HG02870 (cell line): ENCODE results near the gene UGT1A1.

Experiments used
- ATAC-seq: cut with Tn5 transposase; IDR thresholded peaks from one replicate; pipeline ENCODE4 v1.9.1; 2021; ENCODE audit warnings: mild to moderate bottlenecking, moderate library complexity; ENCODE audit not compliant: unreplicated experiment

Gene UGT1A1

DNA sequence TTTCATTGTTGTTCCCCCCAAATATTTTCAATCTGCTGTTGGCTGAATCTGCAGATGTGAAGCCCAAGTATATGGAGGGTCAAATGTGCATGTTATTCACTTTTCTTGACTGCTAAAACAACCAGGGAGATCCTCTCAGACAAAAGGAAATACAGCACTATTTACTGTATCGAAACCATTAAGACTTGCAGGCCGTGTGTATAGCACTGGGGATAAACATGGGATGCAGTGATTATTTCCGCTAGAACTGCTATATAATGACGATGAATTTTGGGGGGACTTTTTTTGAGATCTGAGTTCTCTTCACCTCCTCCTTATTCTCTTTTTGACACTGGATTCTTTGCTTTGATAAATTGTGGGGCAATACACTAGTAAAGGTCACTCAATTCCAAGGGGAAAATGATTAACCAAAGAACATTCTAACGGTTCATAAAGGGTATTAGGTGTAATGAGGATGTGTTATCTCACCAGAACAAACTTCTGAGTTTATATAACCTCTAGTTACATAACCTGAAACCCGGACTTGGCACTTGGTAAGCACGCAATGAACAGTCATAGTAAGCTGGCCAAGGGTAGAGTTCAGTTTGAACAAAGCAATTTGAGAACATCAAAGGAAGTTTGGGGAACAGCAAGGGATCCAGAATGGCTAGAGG, 3.5 kb upstream of the UGT1A1 start:
- ATAC-seq, result no peak

DNA sequence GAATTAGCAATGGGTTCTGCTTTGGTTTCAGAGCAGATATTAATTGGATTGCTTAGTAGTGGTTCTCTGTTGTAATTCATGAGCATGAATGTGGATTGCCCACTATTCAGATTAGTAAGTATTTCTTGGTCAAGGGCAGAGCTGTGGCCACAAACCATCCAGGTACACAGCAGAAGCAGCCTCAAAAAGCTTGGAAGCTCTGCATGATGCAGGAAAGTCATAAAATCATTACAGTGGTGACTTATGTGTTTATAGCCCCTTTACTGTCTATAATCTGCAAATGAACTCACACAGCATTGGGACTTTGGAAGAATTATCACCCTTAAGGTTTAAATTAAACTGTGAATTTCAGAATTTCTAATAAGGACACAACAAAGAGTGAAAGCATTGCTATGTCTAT, 1.9 kb upstream of the UGT1A1 start:
- no peak for ATAC-seq

DNA sequence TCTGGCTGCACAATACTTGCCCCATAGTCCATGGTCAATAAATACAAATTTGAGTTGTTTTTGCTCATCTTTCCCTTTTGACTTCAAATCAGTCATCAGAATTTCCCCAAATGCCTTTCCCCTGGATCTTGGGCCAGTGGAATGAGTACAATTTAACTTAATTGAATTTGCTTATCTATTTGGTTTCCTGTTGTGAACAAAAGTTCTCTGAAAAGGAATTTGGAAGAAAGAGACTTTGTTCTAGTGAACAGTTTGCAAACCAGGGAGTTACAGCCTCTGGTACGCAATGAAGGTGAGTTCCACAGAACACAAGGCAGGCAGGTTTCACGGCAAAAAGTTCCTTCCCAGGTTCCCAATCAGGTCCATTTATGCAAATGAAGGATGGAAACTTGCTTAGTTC, 1.2 kb upstream of the UGT1A1 start:
- ATAC-seq, result no peak

DNA sequence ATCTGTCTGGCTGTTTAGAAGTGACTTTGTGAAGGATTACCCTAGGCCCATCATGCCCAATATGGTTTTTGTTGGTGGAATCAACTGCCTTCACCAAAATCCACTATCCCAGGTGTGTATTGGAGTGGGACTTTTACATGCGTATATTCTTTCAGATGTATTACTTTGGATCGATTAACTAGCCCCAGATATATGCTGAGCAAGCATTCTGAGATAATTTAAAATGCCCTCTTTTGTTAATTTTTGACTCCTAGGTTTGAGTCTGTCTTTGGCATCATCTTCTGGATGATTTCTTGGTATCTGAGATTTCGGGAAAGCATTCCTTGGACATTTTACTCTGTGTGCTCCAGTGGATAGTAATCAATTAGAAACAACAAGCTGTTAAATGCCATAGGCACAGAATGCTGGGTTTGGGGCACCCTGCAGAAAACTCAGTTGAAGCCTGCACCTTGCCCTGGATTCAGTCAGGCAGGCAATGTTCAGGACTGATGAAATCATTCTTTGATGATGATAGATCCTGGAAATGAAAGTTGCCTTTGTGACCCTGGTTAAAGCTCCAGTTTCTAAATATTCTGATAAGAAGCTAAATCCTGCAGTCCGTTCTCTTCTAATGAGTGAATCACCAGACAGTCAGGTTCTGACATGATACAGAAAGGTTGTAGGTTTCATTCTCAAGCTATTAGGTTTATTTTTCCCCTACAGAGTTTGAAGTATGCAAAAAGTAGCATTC, 1.1 kb downstream of the UGT1A1 start:
- no peak for ATAC-seq

DNA sequence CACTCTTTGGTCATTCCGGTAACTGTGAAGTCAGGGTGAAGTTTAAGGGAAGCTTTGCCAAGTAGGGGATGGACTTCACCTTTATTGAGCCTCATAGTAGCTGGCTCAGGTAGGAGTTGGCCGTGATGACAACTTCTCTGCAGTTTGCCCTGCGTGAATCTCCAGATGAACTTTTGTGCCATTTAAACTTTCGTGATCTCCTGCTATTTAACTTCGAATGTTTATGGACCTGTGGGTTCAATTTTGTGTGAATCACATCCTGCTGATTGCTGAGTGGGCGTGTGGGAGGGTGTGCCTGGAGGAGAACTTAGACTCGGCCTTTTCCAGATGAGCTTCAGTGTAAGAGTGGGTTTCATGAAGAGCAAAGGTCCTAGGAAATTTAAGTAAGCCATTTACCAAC, 4.2 kb downstream of the UGT1A1 start:
- ATAC-seq, result no peak

DNA sequence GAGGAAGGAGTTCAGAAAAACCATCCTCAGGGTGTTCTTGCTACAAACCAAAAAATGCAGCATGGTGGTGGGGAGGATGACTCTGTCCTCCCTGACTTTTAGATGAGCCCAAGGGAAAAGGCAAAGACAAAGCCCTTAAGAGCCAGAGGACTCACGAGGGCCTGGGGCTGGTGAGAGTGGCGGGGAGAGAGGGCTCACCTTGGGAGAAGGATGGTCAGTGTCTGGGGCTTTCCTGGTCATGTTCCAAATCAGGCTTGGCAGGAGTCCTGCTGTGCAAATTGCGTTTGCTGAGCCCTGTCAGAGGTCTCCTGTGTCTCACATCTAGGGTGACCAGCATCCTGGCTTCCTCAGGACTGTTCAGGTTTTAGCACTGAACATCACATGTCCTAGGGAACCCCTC, 4.7 kb downstream of the UGT1A1 start:
- ATAC-seq, result no peak

DNA sequence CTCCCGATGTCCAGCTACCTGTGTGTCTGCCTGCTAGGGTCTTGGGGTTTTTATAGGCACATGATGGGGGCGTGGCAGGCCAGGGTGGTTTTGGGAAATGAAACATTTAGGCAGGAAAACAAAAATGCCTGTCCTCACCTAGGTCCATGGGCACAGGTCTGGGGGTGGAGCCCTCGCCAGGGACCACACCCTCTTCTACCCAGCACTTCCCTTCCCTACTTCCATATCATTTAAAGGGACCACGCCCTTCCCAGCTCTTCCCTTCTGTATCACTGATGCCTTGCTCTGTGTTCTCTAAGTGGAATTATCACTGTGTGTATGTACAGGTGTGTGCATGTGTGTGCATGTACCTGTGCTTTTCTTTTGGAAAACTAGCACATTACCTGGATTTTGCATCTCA, 6.3 kb downstream of the UGT1A1 start:
- no peak for ATAC-seq

DNA sequence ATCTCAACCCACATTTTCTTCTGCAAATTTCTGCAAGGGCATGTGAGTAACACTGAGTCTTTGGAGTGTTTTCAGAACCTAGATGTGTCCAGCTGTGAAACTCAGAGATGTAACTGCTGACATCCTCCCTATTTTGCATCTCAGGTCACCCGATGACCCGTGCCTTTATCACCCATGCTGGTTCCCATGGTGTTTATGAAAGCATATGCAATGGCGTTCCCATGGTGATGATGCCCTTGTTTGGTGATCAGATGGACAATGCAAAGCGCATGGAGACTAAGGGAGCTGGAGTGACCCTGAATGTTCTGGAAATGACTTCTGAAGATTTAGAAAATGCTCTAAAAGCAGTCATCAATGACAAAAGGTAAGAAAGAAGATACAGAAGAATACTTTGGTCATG, 8.0 kb downstream of the UGT1A1 start:
- ATAC-seq, result no peak

DNA sequence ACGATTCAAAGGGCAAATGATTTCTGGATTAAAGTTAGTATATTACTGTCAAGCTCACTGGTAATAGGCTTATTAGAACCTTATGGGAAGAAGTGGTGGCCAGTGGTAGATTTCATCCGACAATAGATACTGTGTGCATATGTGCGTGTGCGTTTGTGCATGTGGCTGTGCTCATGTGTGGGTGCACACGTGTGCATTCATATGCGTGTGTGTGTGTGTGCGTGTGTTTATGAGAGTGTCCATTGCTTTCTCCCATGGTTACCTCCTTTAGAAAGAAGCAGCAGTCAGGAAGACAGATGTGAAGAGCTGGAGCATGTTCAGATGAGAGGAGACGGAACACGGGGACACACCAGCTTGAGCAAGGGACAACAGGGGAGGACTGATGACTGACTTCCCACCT, 9.2 kb downstream of the UGT1A1 start:
- no peak for ATAC-seq

DNA sequence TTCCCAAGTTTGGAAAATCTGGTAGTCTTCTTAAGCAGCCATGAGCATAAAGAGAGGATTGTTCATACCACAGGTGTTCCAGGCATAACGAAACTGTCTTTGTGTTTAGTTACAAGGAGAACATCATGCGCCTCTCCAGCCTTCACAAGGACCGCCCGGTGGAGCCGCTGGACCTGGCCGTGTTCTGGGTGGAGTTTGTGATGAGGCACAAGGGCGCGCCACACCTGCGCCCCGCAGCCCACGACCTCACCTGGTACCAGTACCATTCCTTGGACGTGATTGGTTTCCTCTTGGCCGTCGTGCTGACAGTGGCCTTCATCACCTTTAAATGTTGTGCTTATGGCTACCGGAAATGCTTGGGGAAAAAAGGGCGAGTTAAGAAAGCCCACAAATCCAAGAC, 12.1 kb downstream of the UGT1A1 start:
- no peak for ATAC-seq

DNA sequence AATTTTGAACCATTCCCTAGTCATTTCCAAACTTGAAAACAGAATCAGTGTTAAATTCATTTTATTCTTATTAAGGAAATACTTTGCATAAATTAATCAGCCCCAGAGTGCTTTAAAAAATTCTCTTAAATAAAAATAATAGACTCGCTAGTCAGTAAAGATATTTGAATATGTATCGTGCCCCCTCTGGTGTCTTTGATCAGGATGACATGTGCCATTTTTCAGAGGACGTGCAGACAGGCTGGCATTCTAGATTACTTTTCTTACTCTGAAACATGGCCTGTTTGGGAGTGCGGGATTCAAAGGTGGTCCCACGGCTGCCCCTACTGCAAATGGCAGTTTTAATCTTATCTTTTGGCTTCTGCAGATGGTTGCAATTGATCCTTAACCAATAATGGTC, 12.5 kb downstream of the UGT1A1 start:
- no peak for ATAC-seq

DNA sequence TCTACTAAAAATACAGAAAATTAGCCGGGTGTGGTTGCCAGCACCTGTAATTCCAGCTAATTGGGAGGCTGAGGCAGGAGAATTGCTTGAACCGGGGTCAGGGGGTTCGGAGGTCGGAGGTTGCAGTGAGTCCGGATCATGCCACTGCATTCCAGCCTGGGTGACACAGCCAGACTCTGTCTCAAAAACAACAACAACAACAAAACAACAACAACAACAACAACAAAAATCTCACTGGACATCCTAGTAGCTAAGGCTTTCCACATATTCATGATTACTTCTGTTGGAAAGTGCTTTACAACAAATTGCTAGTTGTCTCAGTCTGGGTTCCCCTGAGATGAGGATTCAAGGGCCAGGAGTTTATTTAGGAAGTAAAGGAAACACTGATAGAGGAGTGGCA, 13.8 kb downstream of the UGT1A1 start:
- no peak for ATAC-seq

DNA sequence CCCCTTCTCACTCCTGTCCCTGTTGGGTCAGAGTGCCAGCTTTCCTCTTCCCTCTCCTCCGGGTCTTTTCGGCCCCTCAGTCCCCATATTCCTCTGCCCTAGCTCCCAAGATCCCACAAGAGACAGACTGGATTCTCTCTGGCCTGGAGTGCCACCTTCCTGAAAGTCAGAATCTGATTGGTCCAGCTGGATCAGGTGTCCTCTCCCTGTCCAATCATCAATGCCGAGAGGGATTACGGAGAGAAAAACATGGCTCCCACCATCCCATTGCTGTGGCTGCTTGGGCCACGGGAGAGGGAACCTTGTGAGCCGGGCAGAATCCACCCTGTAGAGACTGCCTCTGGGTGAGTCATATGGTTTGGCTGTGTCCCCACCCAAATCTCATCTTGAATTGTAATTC, 15.3 kb downstream of the UGT1A1 start:
- no peak for ATAC-seq

DNA sequence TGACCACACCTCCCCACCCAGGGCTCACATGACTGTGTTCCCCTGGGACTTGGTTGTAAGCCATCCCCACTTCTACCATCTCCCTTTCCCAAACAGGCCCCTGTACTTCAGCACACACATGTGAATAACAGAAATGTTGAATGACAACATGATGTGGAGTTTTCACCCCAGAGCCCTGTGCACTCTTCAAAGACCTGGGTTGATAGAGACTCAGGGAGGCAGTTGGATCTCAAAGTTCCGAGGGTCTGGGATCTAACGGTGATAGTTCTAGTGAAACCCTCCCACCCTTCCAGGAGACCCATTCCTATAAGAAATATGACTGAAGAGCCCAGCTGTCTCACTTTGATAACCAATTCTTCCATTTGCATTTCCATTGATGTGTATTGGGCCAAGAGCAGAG, 18.0 kb downstream of the UGT1A1 start, which contains the start of gene MROH2A:
TSS of gene MROH2A (plus strand) at position 301 of the 400 bp plus-strand sequence. CDS start 1,029 bp downstream, outside the sequence.
- ATAC-seq, result no peak

DNA sequence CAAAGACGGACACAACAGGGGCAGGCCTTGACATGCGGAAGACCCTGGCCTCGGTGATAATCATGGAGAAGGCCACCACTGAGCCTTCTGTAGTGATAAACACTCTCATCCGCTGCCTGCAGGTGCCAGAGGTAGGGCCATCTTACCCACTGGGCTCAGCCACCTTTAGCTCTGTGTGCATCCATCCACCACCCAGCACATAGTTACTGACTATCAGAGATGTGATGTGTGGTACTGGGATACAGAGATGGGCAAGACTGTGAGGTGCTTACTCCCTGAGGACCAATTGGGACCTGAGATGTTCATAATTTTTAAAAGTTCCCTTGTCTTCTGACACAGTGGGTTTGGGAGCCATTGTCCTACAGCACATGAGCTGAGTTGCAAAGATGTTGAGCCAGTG, 19.7 kb downstream of the UGT1A1 start:
- no peak for ATAC-seq

DNA sequence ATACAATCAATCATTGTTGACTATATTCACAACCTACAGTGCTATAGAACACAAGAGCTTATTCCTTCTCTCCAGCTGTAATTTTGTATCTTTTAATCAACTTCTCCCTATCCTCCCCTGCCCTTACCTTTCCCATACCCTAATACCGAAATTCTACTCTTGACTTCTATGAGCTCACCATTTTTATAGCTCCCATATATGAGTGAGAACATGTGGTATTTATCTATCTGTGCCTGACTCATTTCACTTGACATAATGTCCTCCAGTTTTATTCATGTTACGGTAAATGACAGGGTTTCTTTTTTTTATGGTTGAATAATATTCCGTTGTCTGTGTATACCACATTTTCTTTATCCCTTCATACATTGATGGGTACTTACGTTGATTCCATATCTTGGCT, 20.7 kb downstream of the UGT1A1 start:
- ATAC-seq, result no peak

DNA sequence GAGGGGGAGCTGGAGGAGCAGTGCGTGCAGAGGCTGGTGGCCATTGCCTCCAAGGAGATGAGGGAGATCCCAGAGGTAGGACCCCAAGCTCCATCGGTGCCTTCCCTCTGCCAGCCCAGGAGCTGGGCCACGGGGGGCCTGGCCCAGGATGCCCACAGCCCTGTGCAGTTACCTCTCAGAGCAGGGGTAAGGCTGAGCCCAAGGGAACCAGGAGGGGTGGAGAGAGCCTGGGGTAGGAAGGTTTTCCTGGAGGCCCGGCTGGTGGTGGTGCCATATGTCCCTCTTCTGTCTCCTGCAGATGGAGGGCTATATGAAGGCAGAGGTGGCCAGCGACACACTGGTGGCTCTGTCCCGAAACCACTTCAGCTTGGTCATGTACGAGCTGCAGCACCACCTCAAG, 29.5 kb downstream of the UGT1A1 start:
- ATAC-seq, result no peak

DNA sequence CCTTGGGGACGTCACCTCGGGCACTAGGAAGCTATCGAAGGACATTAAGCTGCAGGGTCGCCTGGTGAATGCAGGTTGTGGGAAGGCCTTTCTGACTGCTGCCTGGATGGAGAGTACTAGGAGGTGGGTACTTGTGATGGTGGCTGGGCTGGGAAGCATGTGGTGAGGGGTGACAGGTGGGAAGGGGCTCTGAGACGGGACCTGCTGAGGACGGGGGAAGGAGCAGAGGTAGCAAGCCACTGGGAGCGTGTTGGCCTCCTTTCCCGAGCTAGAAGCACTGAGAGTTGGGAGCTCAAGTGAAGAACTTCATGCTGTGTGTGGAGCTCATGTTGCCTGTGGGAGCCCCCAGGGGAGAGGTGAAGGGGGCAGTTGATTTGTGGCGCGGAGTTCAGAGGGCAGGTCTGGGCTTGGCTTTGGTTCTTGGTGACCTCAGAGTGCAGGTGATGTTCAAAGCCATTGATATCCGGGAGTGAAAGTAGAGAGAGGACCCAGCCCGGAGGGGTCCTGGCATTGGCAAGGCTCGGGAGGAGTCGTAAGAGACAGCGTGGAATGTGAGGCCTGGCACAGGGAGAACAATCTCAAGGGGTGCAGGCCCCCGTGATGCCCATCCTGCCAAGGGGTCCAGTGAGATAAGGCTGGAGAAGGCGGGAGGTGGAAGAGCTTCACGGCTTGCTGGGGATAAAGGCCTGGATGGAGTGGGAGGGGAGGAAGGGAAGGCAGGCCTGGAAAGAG, 31.2 kb downstream of the UGT1A1 start:
- no peak for ATAC-seq

DNA sequence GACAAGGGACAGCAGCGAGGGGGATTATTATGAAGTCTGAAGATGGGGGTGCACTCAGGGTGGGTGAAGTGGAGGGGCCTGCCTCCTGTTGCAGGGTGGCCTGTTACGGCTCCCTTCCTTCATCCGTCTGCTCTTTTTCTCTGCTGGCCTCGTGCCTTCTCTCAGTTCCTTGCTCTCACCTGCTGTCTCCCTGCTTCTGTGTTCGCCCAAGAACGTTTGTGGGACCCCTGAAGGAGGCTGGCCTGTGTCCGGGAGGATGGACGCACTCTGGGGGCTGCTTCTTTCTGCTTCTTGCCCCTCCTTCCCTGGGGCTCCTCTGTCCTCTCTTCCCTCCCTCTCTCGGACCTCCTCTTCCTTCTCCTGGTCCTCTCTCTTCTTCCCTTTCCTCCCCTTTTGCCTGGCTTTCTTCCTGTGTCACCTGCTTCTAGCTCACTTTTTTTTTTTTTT, 31.8 kb downstream of the UGT1A1 start:
- ATAC-seq, result no peak

DNA sequence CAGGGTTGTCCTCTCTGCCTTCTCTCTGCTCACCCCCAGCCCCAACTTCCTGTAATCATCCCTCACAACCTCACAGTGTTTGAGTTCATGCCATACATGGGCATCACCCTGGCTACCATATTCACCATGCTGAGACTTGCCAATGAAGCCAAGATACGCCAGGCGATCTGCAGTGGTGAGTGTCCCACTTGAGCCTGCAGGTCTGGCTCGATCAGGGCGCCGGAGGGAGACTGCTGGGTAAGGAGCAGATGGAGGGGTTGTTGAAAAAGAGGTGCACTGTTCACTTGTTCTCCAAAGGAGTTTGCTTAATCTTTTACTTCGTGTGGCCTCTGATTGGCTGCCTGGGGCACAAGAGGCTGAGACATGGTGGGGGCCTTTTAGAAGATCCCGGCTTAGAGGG, 32.6 kb downstream of the UGT1A1 start:
- no peak for ATAC-seq

DNA sequence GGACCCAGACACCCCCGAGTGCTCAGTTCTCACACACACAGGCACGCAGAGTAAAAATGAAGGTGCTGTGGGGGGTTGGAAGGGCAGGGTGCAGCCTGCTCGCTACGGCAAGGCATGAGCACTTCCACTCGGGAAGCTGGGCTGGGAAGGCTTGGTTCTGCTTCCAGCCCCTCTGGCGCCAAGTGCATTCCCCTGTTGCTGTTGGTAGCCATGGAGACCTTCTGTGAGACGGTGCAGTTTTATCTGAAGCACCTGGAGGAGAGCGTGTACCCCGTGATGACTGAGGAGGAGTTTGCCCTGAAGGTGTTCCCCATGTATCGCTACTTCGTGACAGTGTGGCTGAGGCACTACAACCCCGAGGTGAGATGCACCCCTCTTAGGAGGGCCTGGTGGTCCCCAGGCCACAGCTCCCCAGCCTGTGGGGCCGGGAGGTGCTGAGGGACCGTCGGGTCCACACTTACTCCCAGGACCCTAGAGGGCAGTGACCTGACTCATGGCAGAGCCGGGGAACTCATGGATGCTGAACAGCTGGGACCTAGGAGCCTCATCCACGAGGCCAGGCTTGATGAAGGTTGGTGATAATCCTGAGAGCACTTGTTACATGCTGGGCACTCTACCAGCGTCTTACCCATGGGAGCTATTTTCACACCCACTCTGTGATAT, 33.5 kb downstream of the UGT1A1 start:
- no peak for ATAC-seq
